MCF 10A (cell line): Measurements from ENCODE around the gene CERS6. TPM values are rescaled to one million over a fixed set of nuclear protein-coding genes. Genes with fewer than 3 reads are reported as not detected.

Experiments used
- BruUV-seq: library from RNA; stranded (reverse); fragments of 400-500 nt; replicated peaks from 2 replicates; lab custom pipeline; 2021; lab: Mats Ljungman, UMichigan
- CTCF ChIA-PET: fragments of 300-600 bp; sonication (Branson Sonifier 250); formaldehyde crosslinking; extraction: SDS; loops from one replicate; lab custom pipeline; 2021; ENCODE audit warnings: antibody characterized with exemption, inconsistent platforms; lab: Yijun Ruan, JAX
- POLR2A ChIA-PET: fragments of 300-600, 350-650 bp; sonication (Branson Sonifier 250); formaldehyde crosslinking; extraction: SDS; loops from one replicate; lab custom pipeline; 2020; ENCODE audit warnings: antibody characterized with exemption, inconsistent platforms; lab: Yijun Ruan, JAX
- DNase-seq: peaks from one replicate; pipeline ENCODE4 v3.0.0-alpha.2; 2018; ENCODE audit not compliant: unreplicated experiment
- H3K27ac Mint-ChIP-seq: one replicate; pipeline ENCODE4 v1.8.0; 2022; ENCODE audit warnings: mild to moderate bottlenecking, low read depth, mixed read lengths; ENCODE audit not compliant: unreplicated experiment
- H3K27me3 Mint-ChIP-seq: one replicate; pipeline ENCODE4 v1.8.0; 2022; ENCODE audit warnings: mixed read lengths; ENCODE audit not compliant: insufficient read depth, unreplicated experiment
- H3K36me3 Mint-ChIP-seq: one replicate; pipeline ENCODE4 v1.8.0; 2022; ENCODE audit warnings: mild to moderate bottlenecking, moderate library complexity, mixed read lengths; ENCODE audit not compliant: insufficient read depth, unreplicated experiment
- H3K4me1 Mint-ChIP-seq: one replicate; pipeline ENCODE4 v1.8.0; 2022; ENCODE audit warnings: mixed read lengths; ENCODE audit not compliant: insufficient read depth, unreplicated experiment
- H3K4me3 Mint-ChIP-seq: one replicate; pipeline ENCODE4 v1.8.0; 2022; ENCODE audit warnings: mild to moderate bottlenecking, moderate library complexity, mixed read lengths; ENCODE audit not compliant: unreplicated experiment
- H3K9me3 Mint-ChIP-seq: one replicate; pipeline ENCODE4 v1.8.0; 2022; ENCODE audit warnings: mixed read lengths; ENCODE audit not compliant: unreplicated experiment
- intact Hi-C: fragments of 100-400 bp; cut with micrococcal nuclease; formaldehyde crosslinking; loops from 2 replicates; pipeline ENCODE4 v1.14.1; 2022
- total RNA-seq: library from RNA; stranded (reverse); gene quantifications from 2 replicates; pipeline ENCODE4 v1.2.3, GENCODE V29; 2022
- TF ChIP-seq, protein P1 (sequence below): fragments of 200-600 bp; IDR thresholded peaks from one replicate; pipeline ENCODE4 v1.8.0; 2022; ENCODE audit warnings: antibody characterized with exemption, mild to moderate bottlenecking; ENCODE audit not compliant: unreplicated experiment

The CERS6 gene
- total RNA-seq, 1 experiment from 2014 or later: 27.4 TPM

DNA sequence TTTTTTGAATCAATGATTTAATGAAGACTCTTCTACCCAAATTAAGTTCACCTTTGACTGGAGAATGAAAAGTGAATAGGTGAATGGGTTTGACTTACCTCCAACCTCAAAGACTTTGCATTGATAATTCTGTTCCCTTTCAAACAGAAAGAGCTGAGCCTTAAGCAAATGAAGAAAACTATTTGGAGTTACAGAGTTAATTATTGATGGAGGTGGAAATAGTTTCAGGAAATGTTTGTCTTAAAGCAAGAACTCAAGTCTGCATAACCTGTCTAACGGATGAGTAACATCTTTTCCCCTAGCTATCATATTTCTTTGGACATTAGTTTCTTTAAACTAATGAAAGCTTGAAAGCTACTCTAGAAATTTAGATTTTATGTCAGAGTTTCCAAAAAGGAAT is 166.5 kb downstream of the CERS6 start:
- H3K4me1 Mint-ChIP-seq: no peaks in the 10 kb centered on the region
- no peak overlapping the region for H3K27ac Mint-ChIP-seq
- no peak for DNase-seq
- BruUV-seq: no TSS peak
- CTCF ChIA-PET: interaction anchor here (1.0 to 1.1 kb wide), 2 partner anchors 11 to 286 kb away, joined by 3 read pairs; no protein-coding TSS in a partner anchor
- TF ChIP-seq, protein P1, sequence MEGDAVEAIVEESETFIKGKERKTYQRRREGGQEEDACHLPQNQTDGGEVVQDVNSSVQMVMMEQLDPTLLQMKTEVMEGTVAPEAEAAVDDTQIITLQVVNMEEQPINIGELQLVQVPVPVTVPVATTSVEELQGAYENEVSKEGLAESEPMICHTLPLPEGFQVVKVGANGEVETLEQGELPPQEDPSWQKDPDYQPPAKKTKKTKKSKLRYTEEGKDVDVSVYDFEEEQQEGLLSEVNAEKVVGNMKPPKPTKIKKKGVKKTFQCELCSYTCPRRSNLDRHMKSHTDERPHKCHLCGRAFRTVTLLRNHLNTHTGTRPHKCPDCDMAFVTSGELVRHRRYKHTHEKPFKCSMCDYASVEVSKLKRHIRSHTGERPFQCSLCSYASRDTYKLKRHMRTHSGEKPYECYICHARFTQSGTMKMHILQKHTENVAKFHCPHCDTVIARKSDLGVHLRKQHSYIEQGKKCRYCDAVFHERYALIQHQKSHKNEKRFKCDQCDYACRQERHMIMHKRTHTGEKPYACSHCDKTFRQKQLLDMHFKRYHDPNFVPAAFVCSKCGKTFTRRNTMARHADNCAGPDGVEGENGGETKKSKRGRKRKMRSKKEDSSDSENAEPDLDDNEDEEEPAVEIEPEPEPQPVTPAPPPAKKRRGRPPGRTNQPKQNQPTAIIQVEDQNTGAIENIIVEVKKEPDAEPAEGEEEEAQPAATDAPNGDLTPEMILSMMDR: no peak
- POLR2A ChIA-PET: no interaction called here
- peaks cover 7% of the 10 kb centered on the region for H3K36me3 Mint-ChIP-seq
- H3K4me3 Mint-ChIP-seq: no peak overlapping the region
- no peaks in the 10 kb centered on the region for H3K9me3 Mint-ChIP-seq
- intact Hi-C loops: no loop called here
- H3K27me3 Mint-ChIP-seq: no peaks in the 10 kb centered on the region

- ChIA-PET POLR2A (no interaction called here), CTCF (no interaction called here)
- peaks cover 7% of the 10 kb centered on the region for H3K4me1 Mint-ChIP-seq
- peaks cover 7% of the 10 kb centered on the region for H3K36me3 Mint-ChIP-seq
- TF ChIP-seq, protein P1: no peak
- H3K27ac Mint-ChIP-seq: no peak overlapping the region
- no peak for DNase-seq
- H3K4me3 Mint-ChIP-seq: no peak overlapping the region
- H3K27me3 Mint-ChIP-seq: no peaks in the 10 kb centered on the region
- H3K9me3 Mint-ChIP-seq: no peaks in the 10 kb centered on the region
- intact Hi-C loops: no loop called here
- no TSS peak for BruUV-seq
Measured at GRCh38 chr2:168624028-168624427, 168.0 kb downstream of the CERS6 start.

DNA sequence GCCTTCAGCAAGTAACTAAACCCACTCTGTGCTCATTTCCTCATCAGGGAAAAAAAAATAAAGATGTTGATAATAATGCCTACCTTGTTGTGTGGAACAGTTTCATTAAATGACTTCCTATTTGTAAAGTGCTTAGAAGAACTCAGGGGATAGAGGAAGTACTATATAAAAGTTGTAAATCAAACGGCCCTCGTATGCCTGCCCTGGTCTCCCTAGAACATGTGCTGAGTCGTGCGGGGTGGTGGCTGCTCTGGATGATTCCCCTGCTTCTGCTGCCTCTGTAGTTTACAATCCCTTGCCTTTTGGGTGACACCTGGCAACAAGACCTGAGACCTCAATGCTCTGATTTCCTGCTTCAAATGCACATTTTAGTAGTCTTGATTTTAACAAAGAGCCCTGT is 170.0 kb downstream of the CERS6 start:
- ChIA-PET CTCF (interaction anchor here (1.1 kb wide), 1 partner anchor 11 kb away, joined by 3 read pairs; no protein-coding TSS in a partner anchor), POLR2A (interaction anchor here (1.0 to 1.7 kb wide), 2 partner anchors 12 to 18 kb away, joined by 3 to 5 read pairs; no protein-coding TSS in a partner anchor)
- Mint-ChIP-seq H3K27ac (peak overlapping the region; percentile 3), H3K27me3 (no peaks in the 10 kb centered on the region), H3K9me3 (no peaks in the 10 kb centered on the region), H3K4me1 (peaks cover 7% of the 10 kb centered on the region), H3K36me3 (peaks cover 7% of the 10 kb centered on the region), H3K4me3 (no peak overlapping the region)
- no TSS peak for BruUV-seq
- intact Hi-C loops: no loop called here
- TF ChIP-seq, protein P1: no peak
- DNase-seq: no peak

DNA sequence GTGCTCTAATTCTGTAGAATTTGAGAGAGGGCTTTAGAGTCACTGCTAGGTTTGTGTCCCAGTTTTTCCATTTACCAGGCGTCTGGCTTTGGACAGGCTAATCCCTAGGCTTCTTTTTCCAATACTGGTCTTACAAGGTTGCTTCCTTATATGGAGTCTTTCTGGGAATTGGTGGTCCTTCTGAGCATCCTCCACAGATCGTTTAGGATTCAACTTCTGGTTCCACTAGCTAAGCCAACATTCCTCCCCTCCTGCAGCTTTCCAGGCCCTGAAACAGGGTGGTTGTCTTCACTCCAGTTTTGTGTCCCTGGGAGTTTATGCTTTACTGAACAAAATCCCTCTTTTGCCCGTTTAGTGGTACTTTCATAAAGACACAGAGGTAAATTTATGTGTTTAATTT is 170.6 kb downstream of the CERS6 start:
- POLR2A ChIA-PET: interaction anchor here (0.7 to 1.7 kb wide), 3 partner anchors 12 to 19 kb away, joined by 3 to 5 read pairs (median 3); no protein-coding TSS in a partner anchor
- BruUV-seq: no TSS peak
- H3K9me3 Mint-ChIP-seq: no peaks in the 10 kb centered on the region

More for the DNA sequence above, 170.6 kb downstream of the CERS6 start:
- no peaks in the 10 kb centered on the region for H3K27me3 Mint-ChIP-seq
- intact Hi-C loops: no loop called here
- TF ChIP-seq, protein P1: no peak
- peaks cover 7% of the 10 kb centered on the region for H3K4me1 Mint-ChIP-seq
- DNase-seq: no peak
- peak overlapping the region; percentile 3 for H3K27ac Mint-ChIP-seq
- CTCF ChIA-PET: interaction anchor here (1.1 kb wide), 1 partner anchor 12 kb away, joined by 3 read pairs; no protein-coding TSS in a partner anchor
- H3K4me3 Mint-ChIP-seq: no peak overlapping the region
- peaks cover 8% of the 10 kb centered on the region for H3K36me3 Mint-ChIP-seq
